Smooth muscle cell (in vitro differentiated cells): ENCODE results near the gene NPM3. TPM values are rescaled to one million over a fixed set of nuclear protein-coding genes. Genes with fewer than 3 reads are reported as not detected.

Experiments
- DNase-seq: peaks from one replicate; lab custom pipeline; 2025; ENCODE audit not compliant: unreplicated experiment; lab: John Stamatoyannopoulos, UW
- H2AFZ ChIP-seq: fragments of 200-600 bp; sonication (generic); 2 replicates; pipeline ENCODE4 v1.6.0; 2016; ENCODE audit warnings: antibody characterized with exemption, low read depth, mild to moderate bottlenecking
- H3F3A ChIP-seq: fragments of 200-600 bp; sonication (generic); 2 replicates; pipeline ENCODE4 v1.6.0; 2017; ENCODE audit warnings: antibody characterized with exemption, low read depth
- H3K27ac ChIP-seq: fragments of 200-600 bp; sonication (generic); 2 replicates; pipeline ENCODE4 v1.5.1; 2016; ENCODE audit warnings: low read depth, mild to moderate bottlenecking
- H3K27me3 ChIP-seq: fragments of 200-600 bp; sonication (generic); 2 replicates; pipeline ENCODE4 v1.6.1; 2016; ENCODE audit warnings: low read depth, mild to moderate bottlenecking
- H3K36me3 ChIP-seq: fragments of 200-600 bp; sonication (generic); 2 replicates; pipeline ENCODE4 v1.5.1; 2016; ENCODE audit warnings: low read depth
- H3K4me1 ChIP-seq: fragments of 200-600 bp; sonication (generic); 2 replicates; pipeline ENCODE4 v1.5.1; 2016; ENCODE audit warnings: low read depth
- H3K4me2 ChIP-seq: fragments of 200-600 bp; sonication (generic); 2 replicates; pipeline ENCODE4 v1.6.0; 2016; ENCODE audit warnings: mild to moderate bottlenecking
- H3K4me3 ChIP-seq: fragments of 200-600 bp; sonication (generic); 2 replicates; pipeline ENCODE4 v1.5.1; 2016; ENCODE audit warnings: mild to moderate bottlenecking
- H3K79me2 ChIP-seq: fragments of 200-600 bp; sonication (generic); 2 replicates; pipeline ENCODE4 v1.6.0; 2016; ENCODE audit warnings: low read depth, mild to moderate bottlenecking
- H3K9ac ChIP-seq: fragments of 200-600 bp; sonication (generic); 2 replicates; pipeline ENCODE4 v1.6.0; 2016; ENCODE audit warnings: low read depth
- H3K9me3 ChIP-seq: fragments of 200-600 bp; sonication (generic); replicated peaks from 2 replicates; pipeline ENCODE4 v1.5.1; 2016; ENCODE audit warnings: low read depth
- H4K20me1 ChIP-seq: fragments of 200-600 bp; sonication (generic); 2 replicates; pipeline ENCODE4 v1.6.0; 2016; ENCODE audit warnings: low read depth
- CTCF ChIP-seq: fragments of 200-600 bp; sonication (generic); IDR thresholded peaks from 2 replicates; pipeline ENCODE4 v1.5.1; 2017; ENCODE audit warnings: borderline replicate concordance, mild to moderate bottlenecking, antibody characterized with exemption; ENCODE audit not compliant: insufficient read depth, poor library complexity, severe bottlenecking
- WGBS: methylation state at CpG from one replicate; pipeline ENCODE4 v1.1.7; 2016; ENCODE audit warnings: low lambda C conversion rate; 5-methylcytosine and 5-hydroxymethylcytosine counted together
- polyA plus RNA-seq: library from polyadenylated mRNA; unstranded; fragments of >200 nt; fragmentation: Nextera tagmentation; extraction: Ambion mirVana; gene quantifications from 2 replicates; pipeline ENCODE4 v1.2.1, GENCODE V29; 2016
- total RNA-seq: library from RNA; depleted of rRNA; stranded (reverse); fragments of >200 nt; gene quantifications from 2 replicates; pipeline ENCODE4 v1.2.3, GENCODE V29; 2014

The NPM3 gene, protein sequence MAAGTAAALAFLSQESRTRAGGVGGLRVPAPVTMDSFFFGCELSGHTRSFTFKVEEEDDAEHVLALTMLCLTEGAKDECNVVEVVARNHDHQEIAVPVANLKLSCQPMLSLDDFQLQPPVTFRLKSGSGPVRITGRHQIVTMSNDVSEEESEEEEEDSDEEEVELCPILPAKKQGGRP
- 65.0 and 82.0 TPM in 2 replicates for total RNA-seq
- polyA plus RNA-seq, result 10.2 and 10.5 TPM in 2 replicates

DNA sequence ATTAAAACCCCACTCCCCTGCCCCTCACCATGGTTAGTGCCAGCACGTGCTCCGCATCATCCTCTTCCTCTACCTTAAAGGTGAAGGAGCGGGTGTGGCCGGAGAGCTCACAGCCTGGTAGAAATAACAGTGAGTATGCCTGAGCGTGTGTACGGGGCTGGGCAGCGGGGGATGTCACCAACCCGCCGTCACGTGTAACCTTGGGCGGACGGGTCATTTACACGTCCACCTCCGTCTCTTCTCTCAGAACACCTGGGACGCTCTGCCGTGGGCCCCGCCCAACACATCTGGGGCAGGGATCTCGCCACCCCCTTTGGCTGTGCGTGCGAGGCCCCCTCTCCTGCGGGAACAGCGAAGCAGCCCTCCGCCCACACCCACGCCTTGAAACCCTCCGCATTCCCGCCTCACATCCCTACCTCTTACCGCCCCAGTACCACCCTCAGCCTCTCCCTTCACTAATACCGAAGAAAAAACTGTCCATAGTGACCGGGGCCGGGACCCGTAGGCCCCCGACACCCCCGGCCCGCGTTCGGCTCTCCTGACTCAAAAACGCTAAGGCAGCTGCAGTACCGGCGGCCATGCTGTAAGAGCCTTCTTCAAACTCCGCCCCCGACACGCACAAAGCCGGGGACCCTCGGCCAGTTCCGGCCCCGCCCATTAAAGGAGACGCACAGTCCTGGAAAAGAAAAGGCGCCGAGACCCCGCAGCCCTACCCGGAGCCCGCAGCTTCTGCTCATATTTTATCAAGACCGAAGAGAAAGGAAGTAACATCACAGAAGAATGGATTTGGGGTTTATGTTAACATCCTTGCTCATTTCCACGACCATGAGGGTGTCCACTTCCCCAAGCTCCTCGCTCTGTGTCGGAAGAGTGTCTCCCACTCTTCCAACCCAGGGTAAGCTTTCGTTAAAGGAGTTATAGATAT is at the start of gene NPM3:
Gene NPM3 (minus strand): TSS at position 636 of the 925 bp plus-strand sequence. CDS start 56 bp downstream, at position 580.
- peaks cover 50% of the 10 kb centered on the region for H4K20me1 ChIP-seq
- peak within 1 kb of the TSS; percentile 75 for H3K4me3 ChIP-seq
- H2AFZ ChIP-seq, result peak within 1 kb of the TSS; percentile 20
- peaks cover 39% of the 10 kb centered on the region for H3F3A ChIP-seq
- H3K4me1 ChIP-seq, result peaks cover 20% of the 10 kb centered on the region
- H3K4me2 ChIP-seq, result peak within 1 kb of the TSS; percentile 92
- peak within 1 kb of the TSS; percentile 86 for H3K9ac ChIP-seq
- peak within 1 kb of the TSS; percentile 56 for H3K27ac ChIP-seq
- WGBS, result 2% methylated on average over 52 of the region's 57 CpGs
- peaks cover 5% of the 10 kb centered on the region for H3K36me3 ChIP-seq
- no peaks in the 10 kb centered on the region for H3K9me3 ChIP-seq
- H3K79me2 ChIP-seq, result no peaks in the 10 kb centered on the region
- TF ChIP-seq CTCF, result no peak
- DNase-seq, result peak; percentile 52
- peaks cover 18% of the 10 kb centered on the region for H3K27me3 ChIP-seq

DNA sequence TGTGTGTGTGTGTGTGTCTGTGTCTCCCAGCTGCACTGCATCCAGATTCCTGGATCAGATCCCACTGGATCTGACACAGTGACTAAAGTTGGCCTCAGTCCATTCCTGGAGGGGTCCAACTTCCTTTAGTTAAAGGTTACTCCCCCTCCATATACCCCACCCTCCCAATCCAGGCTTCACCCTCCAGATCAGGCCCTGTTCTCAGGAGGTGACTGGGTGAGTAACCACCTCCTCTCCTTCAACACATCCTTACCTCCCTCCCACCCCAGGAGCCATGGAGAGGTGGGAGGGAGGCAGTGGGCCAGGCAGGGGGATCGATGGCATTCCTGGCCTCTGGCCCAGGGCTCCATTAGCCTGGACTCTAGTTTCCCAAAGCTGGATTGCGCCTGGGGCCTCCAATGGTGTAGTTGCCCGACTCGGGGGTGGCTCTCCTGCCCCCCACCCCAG is 49.1 kb upstream of the NPM3 start:
- no peak overlapping the region for H3K4me3 ChIP-seq
- H2AFZ ChIP-seq, result no peak overlapping the region
- H3K36me3 ChIP-seq, result no peaks in the 10 kb centered on the region
- H3K27me3 ChIP-seq, result no peaks in the 10 kb centered on the region
- no peak for TF ChIP-seq CTCF
- no peaks in the 10 kb centered on the region for H3F3A ChIP-seq
- H3K27ac ChIP-seq, result no peak overlapping the region
- peaks cover 5% of the 10 kb centered on the region for H4K20me1 ChIP-seq
- H3K9me3 ChIP-seq, result no peaks in the 10 kb centered on the region
- no peaks in the 10 kb centered on the region for H3K79me2 ChIP-seq
- no peak overlapping the region for H3K9ac ChIP-seq
- no peak overlapping the region for H3K4me2 ChIP-seq
- WGBS, result 95% methylated on average over 4 of the region's 4 CpGs
- H3K4me1 ChIP-seq, result peaks cover 10% of the 10 kb centered on the region
- DNase-seq, result no peak

- Histone ChIP-seq H3K9me3 (no peaks in the 10 kb centered on the region), H3K36me3 (no peaks in the 10 kb centered on the region), H3K4me3 (peak overlapping the region; percentile 56), H3K4me2 (peak overlapping the region; percentile 82), H4K20me1 (peaks cover 1% of the 10 kb centered on the region), H3K79me2 (no peaks in the 10 kb centered on the region), H3F3A (no peaks in the 10 kb centered on the region), H3K9ac (no peak overlapping the region), H2AFZ (no peak overlapping the region), H3K27me3 (no peaks in the 10 kb centered on the region), H3K4me1 (peaks cover 10% of the 10 kb centered on the region), H3K27ac (no peak overlapping the region)
- WGBS, result 87% methylated on average over 9 of the region's 9 CpGs
- no peak for TF ChIP-seq CTCF
- DNase-seq, result no peak
Observed at GRCh38 chr10:101831169-101831811, 48.0 kb upstream of the NPM3 start.
